ENCODE results near the gene PMCH. TPM values are rescaled to one million over a fixed set of nuclear protein-coding genes. Genes with fewer than 3 reads are reported as not detected.

The PMCH gene
- total and polyA plus RNA-seq, 7 donors = not detected

DNA sequence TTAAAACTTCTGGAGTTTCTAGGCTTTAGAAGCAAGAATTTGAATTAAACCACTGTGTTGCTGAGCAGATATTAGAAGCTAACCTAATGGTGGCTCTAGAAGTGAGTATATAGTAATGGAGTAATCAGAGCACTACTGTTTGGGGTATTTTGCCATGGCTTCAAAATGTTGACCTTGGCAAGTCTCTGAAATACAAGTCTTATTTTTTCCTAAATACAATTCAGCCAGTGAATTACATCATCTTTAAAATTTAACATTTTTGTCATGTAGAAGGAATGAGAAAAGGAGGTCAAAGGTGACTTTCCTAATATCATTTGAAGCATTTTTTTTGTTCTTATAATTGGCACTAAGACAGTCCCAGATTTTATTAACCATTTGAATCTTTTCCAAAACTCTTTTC lies 25.2 kb downstream of the PMCH start:
- no peak for TF ChIP-seq CTCF (IDR thresholded peaks at IDR 0.05)
- intact Hi-C loops (cut with DNase I) = loop anchor here (5.0 to 10.0 kb wide), 2 partner anchors 192 to 310 kb away; partner anchors contain the start of gene IGF1 (in 2 of the 2)

GRCh38 chr12:102171951-102172350 lies 25.7 kb downstream of the PMCH start:
- Histone ChIP-seq H3K4me1 (no peaks in the 10 kb centered on the region), H3K27ac (no peak overlapping the region), H3K36me3 (ENCODE audit: insufficient read depth in 1 of 2, low read depth in 1 of 2) (no peaks in the 10 kb centered on the region), H3K4me3 (no peak overlapping the region), H3K9me3 (no peaks in the 10 kb centered on the region), H3K27me3 (ENCODE audit: insufficient read depth in 3 of 3, low read length in 2 of 3) (no peaks in the 10 kb centered on the region)
- DNase-seq = no peak
- no peak for TF ChIP-seq CTCF (IDR thresholded peaks at IDR 0.05)
- intact Hi-C loops (cut with DNase I) = loop anchor here (5.0 to 10.0 kb wide), 2 partner anchors 193 to 310 kb away; partner anchors contain the start of gene IGF1 (in 2 of the 2)
- ATAC-seq = no peak

More for the DNA sequence above, 25.2 kb downstream of the PMCH start:
- no peaks in the 10 kb centered on the region for H3K4me1 ChIP-seq
- no peaks in the 10 kb centered on the region for H3K27me3 ChIP-seq (ENCODE audit: insufficient read depth in 3 of 3, low read length in 2 of 3)
- H3K9me3 ChIP-seq = no peaks in the 10 kb centered on the region
- no peaks in the 10 kb centered on the region for H3K36me3 ChIP-seq (ENCODE audit: insufficient read depth in 1 of 2, low read depth in 1 of 2)
- DNase-seq = no peak
- no peak for ATAC-seq
- no peak overlapping the region for H3K27ac ChIP-seq
- no peak overlapping the region for H3K4me3 ChIP-seq

GRCh38 chr12:102169922-102170621 lies 27.6 kb downstream of the PMCH start:
- no peaks in the 10 kb centered on the region for H3K4me1 ChIP-seq
- WGBS, 3 donors = 97 to 98% (median 97%) methylated on average over 2 of the region's 2 CpGs
- peak; percentile 85 for TF ChIP-seq CTCF (IDR thresholded peaks at IDR 0.05)
- DNase-seq (no peak), ATAC-seq (peak in 3 of 4 donors; percentile 68 to 76 (median 69))
- H3K36me3 ChIP-seq (ENCODE audit: insufficient read depth in 1 of 2, low read depth in 1 of 2) = no peaks in the 10 kb centered on the region
- intact Hi-C loops (cut with DNase I) = loop anchor here (5.0 to 10.0 kb wide), 2 partner anchors 195 to 312 kb away; partner anchors contain the start of gene IGF1 (in 2 of the 2)
- no peak overlapping the region for H3K27ac ChIP-seq
- no peaks in the 10 kb centered on the region for H3K27me3 ChIP-seq (ENCODE audit: insufficient read depth in 3 of 3, low read length in 2 of 3)
- no peak overlapping the region for H3K4me3 ChIP-seq
- no peaks in the 10 kb centered on the region for H3K9me3 ChIP-seq

DNA sequence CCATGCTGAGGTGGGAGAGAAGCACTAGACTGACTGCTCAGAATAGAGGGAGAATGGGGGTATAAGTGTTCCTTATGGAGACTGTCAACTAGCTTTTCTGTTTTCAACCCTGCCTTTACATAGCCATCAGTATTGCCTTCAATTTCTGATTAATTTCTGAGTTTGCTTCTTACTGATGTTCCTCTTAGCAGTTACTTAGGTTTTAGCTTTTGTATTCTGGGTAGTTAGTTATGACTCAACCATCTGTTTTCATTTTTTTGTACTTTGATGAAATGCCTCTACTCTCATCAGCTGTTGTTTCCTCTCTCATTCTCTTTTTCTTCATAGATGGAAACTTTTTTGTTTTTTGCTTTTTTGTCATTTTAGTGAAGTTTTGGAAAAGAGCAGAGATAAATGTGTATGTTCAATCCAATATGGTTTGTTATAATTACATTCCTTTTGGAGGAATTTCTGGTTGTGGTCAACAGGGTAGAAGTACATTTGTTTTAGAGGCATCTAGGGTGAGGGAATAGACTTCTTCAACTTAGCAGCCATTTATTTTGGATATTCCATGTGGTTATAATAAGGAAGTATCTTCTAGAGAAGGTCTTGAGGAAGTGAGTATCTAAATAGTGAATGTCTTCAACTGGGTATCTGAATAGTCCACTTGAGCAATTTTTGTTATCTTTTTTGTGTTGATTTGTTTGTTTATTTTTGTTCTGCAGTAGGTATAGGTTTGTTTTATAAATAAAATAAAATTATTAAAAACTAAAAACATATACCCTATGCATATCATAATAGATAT lies 29.6 kb downstream of the PMCH start:
- Histone ChIP-seq H3K9me3 (no peaks in the 10 kb centered on the region), H3K4me1 (no peaks in the 10 kb centered on the region), H3K27me3 (ENCODE audit: insufficient read depth in 3 of 3, low read length in 2 of 3) (no peaks in the 10 kb centered on the region), H3K27ac (no peak overlapping the region), H3K4me3 (no peak overlapping the region), H3K36me3 (ENCODE audit: insufficient read depth in 1 of 2, low read depth in 1 of 2) (no peaks in the 10 kb centered on the region)
- intact Hi-C loops (cut with DNase I) = no loop called here
- no peak for TF ChIP-seq CTCF (IDR thresholded peaks at IDR 0.05)
- DNase-seq (no peak), ATAC-seq (no peak)
